OCI-LY3 (cell line): ENCODE results near the gene PLCE1.

Experiments
- H2AFZ ChIP-seq: fragments of 200-600, 300-600 bp; shearing (Covaris generic); 2 replicates; pipeline ENCODE4 v1.6.0; 2014; ENCODE audit warnings: antibody characterized with exemption, low read depth, low read length
- H3K27ac ChIP-seq: fragments of 200-600, 300-600 bp; sonication (generic); 2 replicates; pipeline ENCODE4 v1.5.1; 2014; ENCODE audit warnings: mild to moderate bottlenecking, low read length, moderate library complexity, mixed read lengths
- H3K27me3 ChIP-seq: fragments of 200-600, 300-600 bp; sonication (generic); 2 replicates; pipeline ENCODE4 v1.6.1; 2014; ENCODE audit warnings: low read depth, low read length, mixed read lengths
- H3K36me3 ChIP-seq: fragments of 200-600, 300-600 bp; sonication (generic); replicated peaks from 2 replicates; pipeline ENCODE3; 2014; ENCODE audit warnings: low read depth, low read length, mixed read lengths
- H3K4me1 ChIP-seq: fragments of 300-600, 200-600 bp; sonication (generic); 2 replicates; pipeline ENCODE4 v1.6.1; 2014; ENCODE audit warnings: low read length, mixed read lengths
- H3K4me2 ChIP-seq: fragments of 200-600, 300-600 bp; sonication (generic); 2 replicates; pipeline ENCODE4 v1.6.1; 2014; ENCODE audit warnings: low read length, mixed read lengths
- H3K4me3 ChIP-seq: fragments of 300-600, 200-600 bp; sonication (generic); 2 replicates; pipeline ENCODE4 v1.5.1; 2014; ENCODE audit warnings: antibody characterized with exemption, mild to moderate bottlenecking, low read length, moderate library complexity
- H3K79me2 ChIP-seq: fragments of 300-600, 200-600 bp; shearing (Covaris generic); 2 replicates; pipeline ENCODE4 v1.6.1; 2014; ENCODE audit warnings: mild to moderate bottlenecking, low read length, mixed read lengths
- H3K9ac ChIP-seq: fragments of 300-600, 200-600 bp; shearing (Covaris generic); 2 replicates; pipeline ENCODE4 v1.6.0; 2014; ENCODE audit warnings: mild to moderate bottlenecking, low read length, moderate library complexity
- H3K9me3 ChIP-seq: fragments of 200-600, 300-600 bp; shearing (Covaris generic); 2 replicates; pipeline ENCODE4 v1.6.1; 2014; ENCODE audit warnings: low read length, mixed read lengths; ENCODE audit not compliant: insufficient read depth
- H4K20me1 ChIP-seq: fragments of 200-600, 300-600 bp; sonication (generic); 2 replicates; pipeline ENCODE4 v1.6.1; 2016; ENCODE audit warnings: low read length, mixed read lengths; ENCODE audit not compliant: insufficient read depth
- CTCF ChIP-seq: fragments of 200-600, 300-600 bp; sonication (generic); IDR thresholded peaks from 2 replicates; pipeline ENCODE4 v1.5.1; 2014; ENCODE audit warnings: antibody characterized with exemption, low read length, low read depth
- EZH2phosphoT487 ChIP-seq: fragments of 200-600 bp; shearing (Covaris generic); IDR thresholded peaks from 2 replicates; pipeline ENCODE4 v1.6.1; 2018; ENCODE audit warnings: antibody characterized with exemption, mixed run types, low read depth

Gene PLCE1

GRCh38 chr10:93991114-93991513 is 2.6 kb upstream of the PLCE1 start:
- Histone ChIP-seq H3K27me3 (no peaks in the 10 kb centered on the region), H2AFZ (no peak overlapping the region), H4K20me1 (no peaks in the 10 kb centered on the region), H3K36me3 (no peaks in the 10 kb centered on the region), H3K4me1 (no peaks in the 10 kb centered on the region), H3K79me2 (no peaks in the 10 kb centered on the region), H3K9me3 (no peaks in the 10 kb centered on the region), H3K4me2 (no peak overlapping the region), H3K4me3 (no peak overlapping the region), H3K27ac (no peak overlapping the region), H3K9ac (no peak overlapping the region)
- no peak for TF ChIP-seq CTCF

- no peak overlapping the region for H3K4me2 ChIP-seq
- no peak overlapping the region for H3K9ac ChIP-seq
- H3K4me3 ChIP-seq = no peak overlapping the region
- no peak overlapping the region for H3K27ac ChIP-seq
- no peaks in the 10 kb centered on the region for H3K27me3 ChIP-seq
- no peaks in the 10 kb centered on the region for H3K9me3 ChIP-seq
- H3K79me2 ChIP-seq = no peaks in the 10 kb centered on the region
- H2AFZ ChIP-seq = no peak overlapping the region
- no peaks in the 10 kb centered on the region for H3K36me3 ChIP-seq
- TF ChIP-seq CTCF = no peak
- TF ChIP-seq EZH2phosphoT487 = no peak
- H3K4me1 ChIP-seq = no peaks in the 10 kb centered on the region
- H4K20me1 ChIP-seq = no peaks in the 10 kb centered on the region
Observed at GRCh38 chr10:93991596-93992284, 2.0 kb upstream of the PLCE1 start.

GRCh38 chr10:93992400-93993030 is 1.2 kb upstream of the PLCE1 start:
- TF ChIP-seq EZH2phosphoT487 (no peak), CTCF (no peak)
- Histone ChIP-seq H3K4me2 (no peak overlapping the region), H3K27me3 (no peaks in the 10 kb centered on the region), H4K20me1 (no peaks in the 10 kb centered on the region), H3K4me3 (no peak overlapping the region), H3K4me1 (no peaks in the 10 kb centered on the region), H3K27ac (no peak overlapping the region), H3K79me2 (no peaks in the 10 kb centered on the region), H3K9me3 (no peaks in the 10 kb centered on the region), H2AFZ (no peak overlapping the region), H3K9ac (no peak overlapping the region), H3K36me3 (no peaks in the 10 kb centered on the region)

- TF ChIP-seq EZH2phosphoT487 = no peak
- Histone ChIP-seq H3K9ac (no peak overlapping the region), H3K4me1 (no peaks in the 10 kb centered on the region), H2AFZ (no peak overlapping the region), H3K27me3 (no peaks in the 10 kb centered on the region), H3K9me3 (no peaks in the 10 kb centered on the region), H3K36me3 (no peaks in the 10 kb centered on the region), H3K27ac (no peak overlapping the region), H4K20me1 (no peaks in the 10 kb centered on the region), H3K79me2 (no peaks in the 10 kb centered on the region), H3K4me3 (no peak overlapping the region), H3K4me2 (no peak overlapping the region)
Observed at GRCh38 chr10:93993414-93993781, 333 bp upstream of the PLCE1 start.
